Endodermal cell (in vitro differentiated cells): ENCODE measurements around the gene FKBP15. TPM values are rescaled to one million over a fixed set of nuclear protein-coding genes. Genes with fewer than 3 reads are reported as not detected.
"Not testable (repeated sequence)": the region's sequence is repeated elsewhere in the genome, so short reads cannot be mapped to it uniquely, and the experiment has no call there.

Experiments
- DNase-seq: peaks from one replicate; pipeline ENCODE4 v3.0.0-alpha.2; 2017
- H3K27ac ChIP-seq: 2 replicates; pipeline ENCODE4 v1.5.1; 2013; ENCODE audit warnings: mild to moderate bottlenecking, low read depth, low read length, moderate library complexity
- H3K27me3 ChIP-seq: 2 replicates; pipeline ENCODE4 v1.6.1; 2013; ENCODE audit warnings: mild to moderate bottlenecking, low read length, moderate library complexity; ENCODE audit not compliant: insufficient read depth, control insufficient read depth, poor library complexity, severe bottlenecking
- H3K36me3 ChIP-seq: 2 replicates; pipeline ENCODE4 v1.7.0; 2013; ENCODE audit warnings: mild to moderate bottlenecking, low read length, moderate library complexity; ENCODE audit not compliant: control insufficient read depth, insufficient read depth
- H3K4me1 ChIP-seq: one replicate; pipeline ENCODE4 v1.7.0; 2013; ENCODE audit warnings: low read length; ENCODE audit not compliant: control insufficient read depth, insufficient read depth
- H3K4me3 ChIP-seq: 2 replicates; pipeline ENCODE4 v1.5.1; 2013; ENCODE audit warnings: mild to moderate bottlenecking, low read length, moderate library complexity
- H3K9ac ChIP-seq: 2 replicates; pipeline ENCODE4 v1.6.1; 2013; ENCODE audit warnings: mild to moderate bottlenecking, low read length, moderate library complexity; ENCODE audit not compliant: poor library complexity, severe bottlenecking; ENCODE audit errors: extremely low read depth
- H3K9me3 ChIP-seq: 2 replicates; pipeline ENCODE4 v1.6.1; 2013; ENCODE audit warnings: mild to moderate bottlenecking, low read length, moderate library complexity; ENCODE audit not compliant: control insufficient read depth
- H3K27ac Mint-ChIP-seq: 2 replicates; pipeline ENCODE4 v1.8.0; 2020; ENCODE audit warnings: mixed read lengths
- H3K27me3 Mint-ChIP-seq: 2 replicates; pipeline ENCODE4 v1.8.0; 2021; ENCODE audit warnings: mild to moderate bottlenecking, mixed read lengths; ENCODE audit not compliant: insufficient read depth
- H3K36me3 Mint-ChIP-seq: 2 replicates; pipeline ENCODE4 v1.8.0; 2020; ENCODE audit warnings: low read depth, mixed read lengths
- H3K4me1 Mint-ChIP-seq: 2 replicates; pipeline ENCODE4 v1.8.0; 2020; ENCODE audit warnings: mixed read lengths
- H3K4me3 Mint-ChIP-seq: 2 replicates; pipeline ENCODE4 v1.8.0; 2020; ENCODE audit warnings: mild to moderate bottlenecking, moderate library complexity, mixed read lengths
- H3K9me3 Mint-ChIP-seq: 2 replicates; pipeline ENCODE4 v1.8.0; 2020; ENCODE audit warnings: mild to moderate bottlenecking, mixed read lengths
- WGBS, 2 experiments: methylation state at CpG; one replicate each; pipeline versions ENCODE4 v1.1.5 to v1.1.7; 2013; ENCODE audit warnings: missing lambda C conversion rate in 2 of 2, mixed read lengths in 1 of 2; ENCODE audit not compliant: insufficient coverage in 1 of 2, insufficient read length in 1 of 2; 5-methylcytosine and 5-hydroxymethylcytosine counted together
- total RNA-seq, 2 donors: library from RNA; stranded (reverse); fragmentation: NEBNext Ultra II Directional in 1 of 2; extraction: Animal tissue kit (Norgen Biotek cat#: 25700) in 1 of 2; gene quantifications; 2 replicates in 1 of 2; 3 replicates in 1 of 2; pipeline ENCODE4 v1.2.1, GENCODE V29; 2021
- TF ChIP-seq, protein P1 (sequence below): fragments of 200-600 bp; sonication (generic); conservative IDR thresholded peaks from 2 replicates; pipeline ENCODE4 v1.5.0; 2021; ENCODE audit warnings: antibody characterized with exemption, mild to moderate bottlenecking

FKBP15 gene
- total RNA-seq, 2 donors from 2014 or later: 17.1 to 19.6 TPM

DNA sequence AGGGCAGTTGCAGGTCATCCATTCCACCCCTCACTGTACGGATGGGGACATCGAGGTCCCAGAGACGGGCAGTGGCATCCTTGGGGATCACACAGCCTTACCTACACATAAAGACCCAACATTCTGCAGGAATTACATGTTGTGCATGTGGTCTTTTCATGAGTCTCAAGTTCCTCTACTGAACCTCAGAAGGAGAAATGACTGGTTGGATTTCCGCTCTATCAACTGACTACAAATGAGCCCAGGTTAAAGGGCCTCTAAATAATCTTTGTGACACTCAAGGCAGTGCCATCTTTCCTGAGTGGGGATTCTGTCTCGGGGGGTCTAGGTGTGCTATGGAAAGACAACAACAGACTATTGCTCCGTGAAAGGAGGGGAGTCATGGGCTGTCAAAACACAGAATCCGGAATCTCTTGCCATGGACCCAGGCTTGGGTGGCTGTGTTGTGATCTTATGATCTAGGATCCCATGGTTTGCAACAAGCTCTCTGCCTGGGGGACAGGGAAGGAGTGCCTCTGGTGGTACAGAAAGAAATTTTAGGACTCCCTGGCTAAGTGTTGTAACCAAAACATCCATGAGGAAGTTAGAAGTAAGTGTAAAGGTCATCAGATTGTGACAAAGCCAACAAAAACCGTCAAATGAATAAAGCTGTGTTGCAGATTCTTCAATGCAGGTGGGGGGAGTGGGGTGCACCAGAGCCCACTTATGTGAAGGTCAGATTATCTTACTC lies 72.1 kb downstream of the FKBP15 start:
- no peak overlapping the region for H3K27ac Mint-ChIP-seq
- H3K9me3 Mint-ChIP-seq: no peaks in the 10 kb centered on the region
- no peak overlapping the region for H3K4me3 Mint-ChIP-seq
- no peak overlapping the region for H3K27ac ChIP-seq
- H3K36me3 Mint-ChIP-seq: no peaks in the 10 kb centered on the region
- TF ChIP-seq, protein P1, sequence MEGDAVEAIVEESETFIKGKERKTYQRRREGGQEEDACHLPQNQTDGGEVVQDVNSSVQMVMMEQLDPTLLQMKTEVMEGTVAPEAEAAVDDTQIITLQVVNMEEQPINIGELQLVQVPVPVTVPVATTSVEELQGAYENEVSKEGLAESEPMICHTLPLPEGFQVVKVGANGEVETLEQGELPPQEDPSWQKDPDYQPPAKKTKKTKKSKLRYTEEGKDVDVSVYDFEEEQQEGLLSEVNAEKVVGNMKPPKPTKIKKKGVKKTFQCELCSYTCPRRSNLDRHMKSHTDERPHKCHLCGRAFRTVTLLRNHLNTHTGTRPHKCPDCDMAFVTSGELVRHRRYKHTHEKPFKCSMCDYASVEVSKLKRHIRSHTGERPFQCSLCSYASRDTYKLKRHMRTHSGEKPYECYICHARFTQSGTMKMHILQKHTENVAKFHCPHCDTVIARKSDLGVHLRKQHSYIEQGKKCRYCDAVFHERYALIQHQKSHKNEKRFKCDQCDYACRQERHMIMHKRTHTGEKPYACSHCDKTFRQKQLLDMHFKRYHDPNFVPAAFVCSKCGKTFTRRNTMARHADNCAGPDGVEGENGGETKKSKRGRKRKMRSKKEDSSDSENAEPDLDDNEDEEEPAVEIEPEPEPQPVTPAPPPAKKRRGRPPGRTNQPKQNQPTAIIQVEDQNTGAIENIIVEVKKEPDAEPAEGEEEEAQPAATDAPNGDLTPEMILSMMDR: no peak
- no peaks in the 10 kb centered on the region for H3K4me1 Mint-ChIP-seq
- no peak overlapping the region for H3K4me3 ChIP-seq
- H3K4me1 ChIP-seq: no peaks in the 10 kb centered on the region
- H3K27me3 ChIP-seq: peaks cover 13% of the 10 kb centered on the region
- no peaks in the 10 kb centered on the region for H3K36me3 ChIP-seq
- H3K9me3 ChIP-seq: no peaks in the 10 kb centered on the region
- no peak overlapping the region for H3K9ac ChIP-seq
- DNase-seq: no peak
- peaks cover 25% of the 10 kb centered on the region for H3K27me3 Mint-ChIP-seq
- WGBS, 2 experiments: 88 to 91% methylated on average over 5 to 8 of the region's 8 CpGs

DNA sequence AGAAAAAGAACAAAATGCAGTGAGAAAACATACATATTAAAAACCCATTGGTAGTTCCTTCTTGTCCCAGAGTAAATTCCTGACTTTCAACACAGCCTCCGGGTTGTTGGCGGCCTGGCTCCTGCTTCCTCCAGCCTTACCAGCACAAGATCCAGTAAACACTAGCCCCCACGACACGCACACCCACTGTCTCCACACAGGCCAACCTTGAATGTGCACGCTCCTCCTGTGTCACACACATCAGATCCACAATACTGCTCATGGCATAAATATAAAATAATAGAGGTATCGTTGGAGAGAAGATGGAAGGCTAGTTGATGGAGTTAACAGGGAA lies 72.7 kb downstream of the FKBP15 start:
- Histone ChIP-seq H3K9ac (no peak overlapping the region), H3K27me3 (peaks cover 13% of the 10 kb centered on the region), H3K27ac (no peak overlapping the region), H3K9me3 (no peaks in the 10 kb centered on the region), H3K4me3 (no peak overlapping the region), H3K36me3 (no peaks in the 10 kb centered on the region), H3K4me1 (no peaks in the 10 kb centered on the region)
- no peak overlapping the region for H3K4me3 Mint-ChIP-seq
- no peak for DNase-seq
- TF ChIP-seq, protein P1: no peak
- no peak overlapping the region for H3K27ac Mint-ChIP-seq
- WGBS, 2 experiments: 90 to 100% methylated on average over 1 to 5 of the region's 6 CpGs
- no peaks in the 10 kb centered on the region for H3K36me3 Mint-ChIP-seq
- no peaks in the 10 kb centered on the region for H3K9me3 Mint-ChIP-seq
- H3K27me3 Mint-ChIP-seq: peaks cover 24% of the 10 kb centered on the region
- H3K4me1 Mint-ChIP-seq: no peaks in the 10 kb centered on the region

DNA sequence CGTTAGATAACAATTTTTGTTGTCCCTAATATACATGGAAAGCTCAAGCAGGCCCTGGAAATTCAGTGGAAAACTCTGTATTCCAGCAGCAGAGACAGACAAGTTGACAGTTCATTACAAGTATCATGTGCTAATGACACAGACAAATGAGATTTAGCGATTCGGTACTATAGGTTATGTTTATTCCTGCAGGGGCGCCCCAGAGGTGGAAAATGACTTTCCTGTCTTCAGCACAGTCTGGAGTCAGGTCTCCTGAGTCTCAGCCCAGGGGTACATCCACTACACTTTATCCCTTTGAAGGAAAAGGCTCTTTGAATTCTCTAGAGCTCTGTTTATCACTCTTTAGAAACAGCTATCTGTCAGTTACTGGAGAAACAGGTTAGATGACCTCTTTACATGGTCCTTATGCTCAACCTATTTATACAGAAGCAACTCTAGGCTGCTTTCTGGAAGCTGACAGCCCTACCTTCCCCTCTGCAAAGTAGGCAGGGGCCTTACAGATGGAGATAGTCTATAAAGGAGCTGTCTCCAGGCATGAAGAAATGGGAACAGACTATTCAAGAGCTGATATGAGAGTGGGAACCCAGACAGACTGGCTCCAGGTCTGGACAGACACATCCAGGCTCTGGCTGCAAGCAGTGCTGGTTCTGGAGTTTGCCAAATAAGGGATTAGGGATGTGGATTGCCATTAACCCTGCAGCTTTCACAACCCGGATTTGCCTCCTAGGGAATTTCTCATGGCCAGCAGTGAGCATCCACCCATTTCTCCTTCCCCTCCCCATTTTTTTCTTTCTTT lies 77.4 kb downstream of the FKBP15 start:
- H3K4me3 ChIP-seq: no peak overlapping the region
- DNase-seq: no peak
- H3K9me3 ChIP-seq: no peaks in the 10 kb centered on the region
- TF ChIP-seq, protein P1: no peak
- no peaks in the 10 kb centered on the region for H3K27me3 ChIP-seq
- no peaks in the 10 kb centered on the region for H3K36me3 Mint-ChIP-seq
- H3K27ac ChIP-seq: no peak overlapping the region
- no peaks in the 10 kb centered on the region for H3K4me1 ChIP-seq
- no peak overlapping the region for H3K27ac Mint-ChIP-seq
- H3K4me3 Mint-ChIP-seq: no peak overlapping the region
- H3K36me3 ChIP-seq: no peaks in the 10 kb centered on the region
- WGBS, 2 experiments: 92 to 98% methylated on average over 4 to 5 of the region's 5 CpGs
- H3K4me1 Mint-ChIP-seq: no peaks in the 10 kb centered on the region
- H3K9me3 Mint-ChIP-seq: peaks cover 28% of the 10 kb centered on the region
- no peak overlapping the region for H3K9ac ChIP-seq
- H3K27me3 Mint-ChIP-seq: peaks cover 6% of the 10 kb centered on the region

DNA sequence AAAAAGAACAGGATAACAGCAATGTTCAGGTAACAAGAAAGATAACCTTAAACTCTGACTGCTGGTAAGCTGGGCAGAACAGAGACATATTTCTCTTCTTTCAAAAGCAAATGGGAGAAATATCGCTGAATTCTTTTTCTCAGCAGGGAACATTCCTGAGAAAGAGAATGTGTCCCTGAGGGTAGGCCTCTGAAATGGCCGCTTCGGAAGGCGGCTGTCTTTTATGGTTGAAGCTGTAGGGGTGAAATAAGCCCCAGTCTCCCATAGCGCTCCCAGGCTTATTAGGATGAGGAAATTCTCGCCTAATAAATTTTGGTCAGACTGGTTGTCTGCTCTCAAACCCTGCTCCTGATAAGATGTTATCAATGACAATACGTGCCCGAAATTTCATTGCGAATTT lies 80.2 kb downstream of the FKBP15 start:
- not testable (repeated sequence) for H3K4me1 Mint-ChIP-seq, H3K36me3 Mint-ChIP-seq, H3K27ac Mint-ChIP-seq

More for the DNA sequence above, 80.2 kb downstream of the FKBP15 start:
- not testable (repeated sequence) for H3K4me3 Mint-ChIP-seq, H3K9me3 ChIP-seq, H3K9ac ChIP-seq, DNase-seq, H3K36me3 ChIP-seq, H3K4me1 ChIP-seq, H3K27me3 Mint-ChIP-seq, H3K27ac ChIP-seq, H3K4me3 ChIP-seq
- whole genome bisulfite sequencing, 2 experiments: 81 to 82% methylated on average over 7 to 9 of the region's 9 CpGs
- peaks cover 22% of the 10 kb centered on the region for H3K27me3 ChIP-seq
- H3K9me3 Mint-ChIP-seq: peaks cover 28% of the 10 kb centered on the region
